Upper lobe of left lung (tissue), 4 donors: ENCODE results near the gene SLC35F3.

ENCODE experiments used
- CTCF ChIP-seq, 6 experiments: fragments of 450-650 bp in 4 of 6; fragments of 200-600 bp in 2 of 6; sonication (generic) in 2 of 6; IDR thresholded peaks; one replicate each; pipeline ENCODE4 v1.5.1; 2016 to 2019; ENCODE audit warnings: antibody characterized with exemption in 6 of 6
- EP300 ChIP-seq, 4 donors: sonication (generic); formaldehyde crosslinking; IDR thresholded peaks; one replicate each; pipeline ENCODE4 v1.5.1; 2017; ENCODE audit warnings: antibody characterized with exemption in 4 of 4, control low read depth in 2 of 4
- POLR2A ChIP-seq, 4 donors: fragments of 450-650 bp; IDR thresholded peaks; one replicate each; pipeline ENCODE4 v1.5.1; 2016 to 2017; ENCODE audit warnings: antibody characterized with exemption in 4 of 4, mild to moderate bottlenecking in 2 of 4
- POLR2AphosphoS5 ChIP-seq, 2 donors: sonication (generic); formaldehyde crosslinking; IDR thresholded peaks; one replicate each; pipeline ENCODE4 v1.5.1; 2017; ENCODE audit warnings: antibody characterized with exemption in 2 of 2

- TF ChIP-seq POLR2AphosphoS5 (IDR thresholded peaks at IDR 0.05) (no peak), POLR2A (IDR thresholded peaks at IDR 0.05) (no peak), EP300 (IDR thresholded peaks at IDR 0.05) (no peak), CTCF (IDR thresholded peaks at IDR 0.05) (no peak)
Observed at GRCh38 chr1:234241941-234242490, 337.5 kb downstream of the SLC35F3 start.
